Subcutaneous abdominal adipose tissue (tissue), 5 donors: ENCODE measurements around the gene SIM2.

ENCODE experiments used
- H3K27ac ChIP-seq: one replicate; pipeline ENCODE4 v1.7.0; 2013; ENCODE audit warnings: low read depth, mild to moderate bottlenecking, inconsistent platforms, low read length, moderate library complexity
- H3K27me3 ChIP-seq, 5 donors: one replicate each; pipeline ENCODE4 v1.7.0; 2013; ENCODE audit warnings: low read length in 5 of 5, inconsistent platforms in 1 of 5; ENCODE audit not compliant: control insufficient read depth in 5 of 5, insufficient read depth in 4 of 5
- H3K36me3 ChIP-seq, 5 donors: one replicate each; pipeline ENCODE4 v1.7.0; 2013; ENCODE audit warnings: low read length in 5 of 5; ENCODE audit not compliant: control insufficient read depth in 5 of 5, insufficient read depth in 5 of 5
- H3K4me1 ChIP-seq, 5 donors: one replicate each; pipeline ENCODE4 v1.7.0; 2013; ENCODE audit warnings: low read length in 5 of 5, mild to moderate bottlenecking in 3 of 5, moderate library complexity in 1 of 5; ENCODE audit not compliant: control insufficient read depth in 5 of 5, insufficient read depth in 5 of 5
- H3K4me3 ChIP-seq, 5 donors: one replicate each; pipeline ENCODE4 v1.7.0; 2013; ENCODE audit warnings: low read length in 5 of 5, low read depth in 1 of 5
- H3K9ac ChIP-seq, 5 donors: one replicate each; pipeline ENCODE4 v1.7.0; 2013; ENCODE audit warnings: low read length in 5 of 5, mild to moderate bottlenecking in 4 of 5, moderate library complexity in 3 of 5
- H3K9me3 ChIP-seq, 5 donors: one replicate each; pipeline ENCODE4 v1.7.0; 2013; ENCODE audit warnings: low read length in 5 of 5; ENCODE audit not compliant: control insufficient read depth in 5 of 5
- donor health status: healthy.
- donor health status: healthy.
- donor health status: healthy.
- donor health status: healthy.
- donor health status: healthy.

SIM2 gene

DNA sequence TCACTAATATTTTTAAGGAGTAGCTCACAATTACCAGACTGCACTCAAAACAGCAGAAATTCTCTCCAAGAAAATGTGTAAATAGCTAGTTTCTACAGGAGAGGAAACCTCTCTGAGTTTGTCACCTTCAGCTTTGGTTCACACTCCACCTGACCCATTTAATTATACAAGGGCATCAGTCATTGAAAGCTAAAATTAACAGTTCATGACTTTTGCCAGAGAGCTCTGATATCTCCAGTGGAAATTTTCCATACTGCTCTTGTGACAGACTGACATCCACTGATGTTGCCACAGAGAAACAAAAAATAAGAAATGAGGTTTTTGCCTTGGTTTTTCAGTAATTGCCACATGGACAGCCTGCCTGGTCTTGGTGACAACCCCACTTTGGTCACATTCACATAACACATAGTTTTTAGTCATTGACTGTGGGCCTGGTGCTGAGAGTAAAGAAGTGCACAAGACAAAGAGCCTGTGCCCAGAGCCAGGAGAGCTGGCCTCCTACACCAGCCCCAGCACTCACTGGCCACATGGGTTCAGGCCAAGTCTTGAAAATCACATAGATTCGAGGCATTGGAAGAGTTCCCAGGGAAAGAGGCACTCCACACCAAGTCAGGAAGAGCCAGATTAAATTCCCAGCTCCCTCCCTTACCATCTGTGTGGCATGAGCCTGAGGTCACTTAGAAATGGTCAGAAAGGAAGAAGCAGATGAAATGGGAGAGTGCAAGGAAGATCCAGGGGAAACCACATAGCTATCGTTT is 13.8 kb upstream of the SIM2 start:
- peaks cover 13 to 32% (median 21%) of the 10 kb centered on the region in 5 donors for H3K9me3 ChIP-seq
- H3K4me1 ChIP-seq, result peaks cover 0 to 3% (median 0%) of the 10 kb centered on the region in 5 donors
- H3K27me3 ChIP-seq, result peaks cover 0 to 28% (median 14%) of the 10 kb centered on the region in 5 donors
- H3K9ac ChIP-seq, result no peak overlapping the region
- no peak overlapping the region for H3K27ac ChIP-seq
- no peaks in the 10 kb centered on the region for H3K36me3 ChIP-seq
- H3K4me3 ChIP-seq, result no peak overlapping the region

DNA sequence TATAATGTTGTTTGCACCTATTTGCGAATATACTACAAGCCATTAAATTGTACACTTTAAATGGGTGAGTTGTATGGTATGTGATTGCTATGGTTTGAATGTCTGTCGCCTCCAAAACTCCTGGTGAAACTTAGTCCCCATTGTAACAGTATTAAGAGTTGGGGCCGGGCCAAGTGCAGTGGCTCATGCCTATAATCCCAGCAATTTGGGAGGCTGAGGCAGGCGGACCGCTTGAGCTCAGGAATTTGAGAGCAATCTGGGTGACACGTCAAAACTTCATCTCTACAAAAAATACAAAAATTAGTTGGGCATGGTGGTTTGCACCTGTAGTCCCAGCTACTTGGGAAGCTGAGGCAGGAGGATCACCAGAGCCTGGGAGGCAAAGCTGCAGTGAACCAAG is 12.0 kb upstream of the SIM2 start:
- peaks cover 0 to 3% (median 0%) of the 10 kb centered on the region in 5 donors for H3K4me1 ChIP-seq
- H3K9ac ChIP-seq, result no peak overlapping the region
- no peaks in the 10 kb centered on the region for H3K36me3 ChIP-seq
- peaks cover 3 to 36% (median 21%) of the 10 kb centered on the region in 5 donors for H3K27me3 ChIP-seq
- H3K27ac ChIP-seq, result no peak overlapping the region
- peaks cover 0 to 14% (median 4%) of the 10 kb centered on the region in 5 donors for H3K9me3 ChIP-seq
- H3K4me3 ChIP-seq, result no peak overlapping the region

DNA sequence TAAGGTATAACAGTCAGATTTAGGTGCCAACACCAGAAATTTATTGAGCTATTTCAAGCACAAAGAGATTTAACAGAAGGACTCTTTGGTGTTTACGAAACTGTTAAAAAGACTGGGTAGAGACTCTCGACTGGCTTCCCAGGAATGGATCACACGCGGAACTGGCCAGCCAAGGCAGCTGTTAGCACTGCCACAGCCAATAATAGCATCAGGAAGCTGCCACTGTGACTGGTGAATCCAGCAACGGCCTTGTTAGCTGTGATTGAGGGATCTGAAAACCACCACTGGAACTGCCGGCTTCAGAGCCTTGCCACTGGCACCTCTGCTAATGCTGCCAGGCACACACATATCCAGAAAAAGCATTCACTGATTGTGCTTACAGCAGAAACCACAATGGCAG is 10.6 kb upstream of the SIM2 start:
- Histone ChIP-seq H3K9me3 (peaks cover 0 to 7% (median 4%) of the 10 kb centered on the region in 5 donors), H3K4me1 (peaks cover 0 to 10% (median 3%) of the 10 kb centered on the region in 5 donors), H3K27me3 (peaks cover 7 to 46% (median 26%) of the 10 kb centered on the region in 5 donors), H3K27ac (no peak overlapping the region), H3K9ac (no peak overlapping the region), H3K36me3 (no peaks in the 10 kb centered on the region), H3K4me3 (no peak overlapping the region)

DNA sequence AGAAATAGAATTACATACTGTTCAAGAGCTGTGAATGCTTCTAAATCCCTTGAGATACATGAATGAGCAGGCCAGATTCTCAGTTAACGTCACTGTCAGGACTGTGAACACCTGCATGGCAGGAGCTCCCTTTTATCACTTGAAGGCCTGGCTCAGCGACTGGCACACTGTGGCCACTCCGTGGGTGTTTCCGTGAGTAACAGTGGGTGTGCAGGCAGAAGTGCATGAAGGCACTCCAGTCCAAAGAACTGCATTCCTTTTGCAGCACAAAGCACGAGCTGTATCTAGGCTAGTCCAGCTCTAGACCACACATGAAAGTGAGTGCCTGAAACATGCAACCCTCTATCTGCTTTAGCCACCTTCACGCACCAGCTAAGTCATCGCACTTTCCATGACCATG is 9.6 kb upstream of the SIM2 start:
- Histone ChIP-seq H3K9ac (no peak overlapping the region), H3K27ac (no peak overlapping the region), H3K4me3 (no peak overlapping the region), H3K4me1 (peaks cover 0 to 11% (median 6%) of the 10 kb centered on the region in 5 donors), H3K9me3 (peaks cover 0 to 7% (median 4%) of the 10 kb centered on the region in 5 donors), H3K36me3 (no peaks in the 10 kb centered on the region), H3K27me3 (peaks cover 15 to 55% (median 34%) of the 10 kb centered on the region in 5 donors)

DNA sequence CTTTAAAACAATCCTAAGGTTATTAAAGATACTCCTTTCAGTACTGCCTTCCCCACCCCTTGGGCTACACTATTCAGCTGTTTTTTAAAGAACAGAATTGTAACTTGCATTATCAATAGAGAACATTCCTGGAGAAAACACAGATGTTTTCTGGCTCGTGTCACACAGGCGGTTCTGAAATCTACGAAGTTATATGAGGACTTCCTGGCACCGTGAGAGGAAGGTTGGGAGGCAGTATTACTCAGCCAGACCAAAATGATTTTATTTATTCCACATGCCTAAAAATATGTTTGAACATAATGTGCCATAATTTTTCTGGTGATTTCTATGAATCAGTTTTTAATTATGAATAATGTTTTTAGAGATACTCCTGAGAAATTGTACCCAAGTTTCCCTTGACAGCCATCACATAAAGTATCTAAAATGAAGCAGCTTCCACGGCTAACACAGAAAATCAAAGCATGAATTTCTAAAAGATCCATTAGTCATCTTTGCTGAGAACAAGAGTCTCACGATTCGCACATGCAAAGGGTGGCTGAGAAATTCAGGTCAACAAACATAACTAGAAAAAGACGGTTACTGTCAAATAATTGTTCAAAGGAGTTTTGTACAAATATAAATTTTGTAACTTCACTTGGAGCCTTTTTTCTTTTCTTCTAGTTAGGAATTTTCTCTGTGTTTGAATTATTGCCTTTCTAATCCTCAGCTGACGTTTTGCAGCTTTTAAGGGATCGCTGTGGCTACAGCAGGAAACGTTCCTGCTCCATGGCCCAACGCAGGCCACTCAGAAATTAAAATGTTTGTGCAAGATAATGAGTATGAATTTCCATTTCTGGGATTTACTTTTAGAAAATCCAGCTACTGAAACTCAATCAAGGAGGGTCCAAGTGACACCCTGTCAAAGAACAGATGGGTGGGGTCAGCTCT is 8.0 kb upstream of the SIM2 start:
- Histone ChIP-seq H3K4me3 (no peak overlapping the region), H3K9ac (no peak overlapping the region), H3K27me3 (peaks cover 25 to 65% (median 50%) of the 10 kb centered on the region in 5 donors), H3K36me3 (no peaks in the 10 kb centered on the region), H3K27ac (no peak overlapping the region), H3K4me1 (peaks cover 0 to 11% (median 6%) of the 10 kb centered on the region in 5 donors), H3K9me3 (peaks cover 0 to 7% (median 4%) of the 10 kb centered on the region in 5 donors)

DNA sequence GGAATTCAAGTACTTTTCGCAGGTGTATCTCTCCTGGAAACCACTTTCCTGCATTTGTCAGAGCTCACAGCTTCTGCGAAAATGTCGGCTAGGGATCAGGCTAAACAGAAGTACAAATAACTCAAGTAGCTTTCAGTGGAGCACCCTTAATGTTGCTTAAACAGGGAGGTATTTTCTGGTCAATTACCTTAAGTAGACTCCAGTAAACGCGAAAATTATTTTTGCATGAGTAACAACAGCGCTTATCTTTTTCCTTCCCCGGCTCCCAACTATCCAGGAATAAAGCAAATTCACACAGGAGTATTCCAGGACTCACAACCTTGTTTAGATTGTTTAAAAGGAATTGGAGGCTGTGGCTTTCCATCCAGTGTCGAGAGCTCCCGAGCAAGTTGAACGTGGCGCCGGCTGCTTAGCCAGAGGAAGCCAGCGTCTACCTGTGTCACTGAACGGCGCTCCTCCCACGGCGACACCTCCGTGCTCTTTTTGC is 7.3 kb upstream of the SIM2 start:
- Histone ChIP-seq H3K9me3 (peaks cover 0 to 7% (median 4%) of the 10 kb centered on the region in 5 donors), H3K9ac (no peak overlapping the region), H3K36me3 (no peaks in the 10 kb centered on the region), H3K4me3 (no peak overlapping the region), H3K27me3 (peaks cover 27 to 72% (median 57%) of the 10 kb centered on the region in 5 donors), H3K4me1 (peaks cover 0 to 11% (median 6%) of the 10 kb centered on the region in 5 donors), H3K27ac (no peak overlapping the region)

DNA sequence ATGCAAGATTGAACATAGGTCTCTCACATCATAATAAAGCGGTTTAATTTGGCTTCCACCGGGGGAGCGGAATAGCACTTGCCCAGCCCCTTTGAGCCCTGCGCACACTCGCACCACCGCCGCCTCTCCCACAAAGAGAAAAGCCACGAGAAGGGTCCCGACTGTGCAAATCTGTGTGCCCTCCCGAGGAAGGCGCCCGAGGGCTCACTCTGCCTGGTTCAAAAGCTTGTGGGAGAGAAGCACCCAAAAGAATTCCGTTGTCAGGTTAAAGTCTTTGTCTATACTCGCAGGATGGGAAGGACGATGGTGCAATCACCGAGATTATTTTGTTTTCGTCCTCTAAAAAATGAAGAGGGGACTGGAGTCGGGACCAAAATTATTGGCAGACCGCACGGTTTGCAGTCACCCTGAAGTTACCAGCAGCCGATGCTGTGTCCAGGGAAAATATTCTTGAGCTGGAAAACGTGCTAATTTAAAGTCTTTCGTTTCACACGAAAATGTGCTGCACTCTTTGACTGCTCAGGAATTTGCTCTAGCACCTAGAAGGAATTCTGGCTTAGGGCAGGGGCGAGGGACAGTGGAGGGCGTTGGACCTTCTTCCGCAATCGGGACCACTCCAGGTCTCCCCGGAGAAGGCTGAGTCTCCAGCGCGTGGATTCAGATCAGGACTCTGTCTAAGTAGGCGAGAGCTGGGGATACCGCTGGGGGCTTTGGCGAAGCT is 6.6 kb upstream of the SIM2 start:
- H3K4me1 ChIP-seq, result peaks cover 0 to 13% (median 8%) of the 10 kb centered on the region in 5 donors
- H3K36me3 ChIP-seq, result no peaks in the 10 kb centered on the region
- H3K9me3 ChIP-seq, result peaks cover 0 to 7% (median 4%) of the 10 kb centered on the region in 5 donors
- H3K4me3 ChIP-seq, result no peak overlapping the region
- H3K27me3 ChIP-seq, result peaks cover 34 to 79% (median 64%) of the 10 kb centered on the region in 5 donors
- H3K27ac ChIP-seq, result no peak overlapping the region
- H3K9ac ChIP-seq, result no peak overlapping the region

DNA sequence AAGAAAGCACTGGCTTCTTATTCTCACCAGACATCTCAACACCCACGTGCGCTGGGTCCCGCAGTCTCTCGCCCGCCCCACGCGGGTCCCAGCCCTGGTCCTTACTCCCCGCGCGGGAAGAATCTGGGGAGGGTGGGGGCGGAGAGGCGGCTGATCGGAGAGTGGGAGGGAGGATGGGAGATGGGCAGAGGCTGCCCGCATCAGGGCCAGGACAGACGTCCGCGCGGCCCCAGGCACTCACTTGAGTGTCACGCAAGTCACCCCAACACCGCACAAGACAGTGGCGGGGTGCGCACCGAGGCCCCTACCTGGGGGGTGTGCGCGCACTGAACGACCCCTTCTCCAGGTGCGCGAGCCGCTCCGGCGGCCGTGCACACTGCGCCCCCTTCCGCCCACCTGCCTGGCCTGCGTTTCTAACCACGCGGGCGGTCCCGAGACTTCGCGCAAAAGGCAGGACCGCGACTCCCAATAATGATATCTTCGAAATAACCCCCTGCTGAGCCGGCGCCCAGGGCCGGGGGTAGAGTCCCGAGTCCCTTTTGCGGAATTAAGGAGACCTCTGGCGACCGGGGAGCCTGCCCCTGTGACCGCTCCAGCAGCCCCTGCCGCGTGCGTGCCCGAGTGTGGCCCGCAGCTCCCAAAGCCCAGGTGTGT is 6.0 kb upstream of the SIM2 start:
- Histone ChIP-seq H3K9me3 (peaks cover 0 to 7% (median 4%) of the 10 kb centered on the region in 5 donors), H3K9ac (no peak overlapping the region), H3K27me3 (peaks cover 40 to 86% (median 70%) of the 10 kb centered on the region in 5 donors), H3K4me3 (no peak overlapping the region), H3K36me3 (no peaks in the 10 kb centered on the region), H3K4me1 (peaks cover 0 to 20% (median 15%) of the 10 kb centered on the region in 5 donors), H3K27ac (no peak overlapping the region)

DNA sequence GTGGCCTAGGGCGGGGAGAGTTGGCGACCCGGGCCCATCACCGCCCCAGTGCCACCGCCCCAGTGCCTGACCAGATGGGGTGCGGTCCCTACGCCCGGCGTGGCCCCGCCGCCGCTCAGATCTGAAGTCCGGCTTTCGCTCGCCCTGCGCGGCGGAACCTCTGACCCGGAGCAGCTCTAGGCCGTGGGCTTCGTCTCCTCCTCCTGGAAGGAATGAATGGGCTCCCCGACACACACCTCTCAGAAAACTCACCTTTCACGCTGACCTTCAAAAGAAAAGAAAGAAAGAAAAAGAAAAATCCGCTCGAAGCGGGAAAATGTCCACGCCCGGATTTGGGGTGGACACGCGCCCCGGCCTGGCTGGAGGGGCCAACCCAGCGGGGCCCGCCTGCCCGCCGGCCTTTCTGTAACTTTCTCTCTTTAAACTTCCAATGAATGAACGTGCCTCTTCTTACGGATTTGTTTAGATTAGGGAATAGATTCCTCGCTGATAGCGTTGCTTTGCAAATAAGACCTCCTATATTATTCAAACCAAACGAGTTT is 5.4 kb upstream of the SIM2 start:
- Histone ChIP-seq H3K4me1 (peaks cover 0 to 26% (median 21%) of the 10 kb centered on the region in 5 donors), H3K27ac (no peak overlapping the region), H3K9me3 (peaks cover 0 to 4% (median 0%) of the 10 kb centered on the region in 5 donors), H3K9ac (no peak overlapping the region), H3K27me3 (peaks cover 44 to 88% (median 76%) of the 10 kb centered on the region in 5 donors), H3K36me3 (no peaks in the 10 kb centered on the region), H3K4me3 (no peak overlapping the region)
